Measurements from ENCODE around the gene LGR5.

LGR5 gene

DNA sequence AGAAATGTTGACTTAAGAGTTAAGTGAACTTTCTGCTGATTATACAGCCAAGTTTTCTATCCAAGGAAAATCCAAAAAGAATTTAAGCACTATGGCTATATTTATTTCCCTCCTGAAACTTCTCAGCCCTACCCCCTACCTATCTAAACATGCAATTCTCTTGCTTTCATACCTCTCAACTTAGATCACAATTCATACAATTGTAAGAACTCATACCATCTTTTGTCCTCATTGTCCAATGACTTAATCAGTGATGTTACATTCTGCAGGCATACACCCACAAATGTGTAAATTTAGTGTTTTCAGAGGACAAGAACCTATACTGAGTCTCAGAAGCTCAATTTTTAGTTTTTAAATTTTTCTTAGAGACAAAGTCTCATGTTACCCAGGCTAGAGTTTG is 161.9 kb downstream of the LGR5 start:
- DNase-seq, result no peak

DNA sequence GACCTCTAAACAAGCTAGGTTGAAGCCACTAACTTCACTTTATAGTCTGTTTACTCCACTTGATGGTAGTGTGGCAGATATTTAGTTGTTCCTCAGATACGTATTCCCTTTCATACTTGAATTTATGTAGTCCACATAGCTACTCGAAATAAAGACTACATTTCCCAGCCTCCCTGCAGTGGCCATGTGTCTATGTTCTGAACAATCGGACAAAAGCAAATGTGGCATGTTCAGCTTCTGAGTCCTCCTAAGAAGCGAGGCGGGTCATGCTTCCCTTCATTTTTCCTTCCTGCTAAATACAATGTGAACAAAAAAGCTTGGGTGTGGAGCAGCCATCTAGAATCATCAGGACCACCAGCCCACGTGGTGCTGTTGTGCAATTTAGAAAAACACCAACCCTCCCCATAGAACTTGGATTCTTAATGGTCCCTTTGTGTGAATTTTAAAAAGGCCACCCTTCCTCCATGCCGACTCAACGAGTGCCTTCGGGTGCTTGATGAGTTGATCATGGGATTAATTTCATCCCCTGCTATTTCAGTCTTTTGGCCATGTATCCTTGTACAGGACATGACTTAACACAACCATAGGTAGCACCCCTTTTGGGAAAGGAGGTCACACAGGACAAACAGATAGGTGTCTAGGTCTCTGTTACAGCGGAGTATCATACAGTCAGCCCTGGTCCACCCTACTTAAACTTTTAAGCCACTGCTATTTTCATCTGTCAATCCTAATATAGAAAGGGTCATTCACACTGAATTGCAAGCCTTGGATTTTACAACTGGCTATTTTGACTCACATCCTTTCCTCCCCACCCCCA is 163.4 kb downstream of the LGR5 start:
- DNase-seq, result no peak

DNA sequence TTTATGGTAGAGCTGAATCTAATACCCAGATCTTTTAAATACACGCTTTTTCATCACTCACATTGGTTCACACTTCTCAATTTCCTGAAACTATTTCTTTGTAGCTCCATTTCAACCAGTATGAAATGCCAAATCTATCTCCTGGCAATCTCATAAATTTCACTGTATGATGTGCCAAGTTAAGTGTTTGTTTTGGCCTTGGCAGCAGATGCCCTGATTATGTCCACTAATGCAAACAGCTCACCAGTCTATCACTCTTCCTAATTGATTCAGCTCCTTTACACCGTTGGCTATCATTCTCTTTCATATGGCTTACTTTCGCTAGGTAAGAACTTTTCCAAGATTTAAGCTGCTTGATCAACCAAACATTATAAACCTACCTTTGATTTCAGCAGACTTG is 165.4 kb downstream of the LGR5 start:
- no peak for DNase-seq

DNA sequence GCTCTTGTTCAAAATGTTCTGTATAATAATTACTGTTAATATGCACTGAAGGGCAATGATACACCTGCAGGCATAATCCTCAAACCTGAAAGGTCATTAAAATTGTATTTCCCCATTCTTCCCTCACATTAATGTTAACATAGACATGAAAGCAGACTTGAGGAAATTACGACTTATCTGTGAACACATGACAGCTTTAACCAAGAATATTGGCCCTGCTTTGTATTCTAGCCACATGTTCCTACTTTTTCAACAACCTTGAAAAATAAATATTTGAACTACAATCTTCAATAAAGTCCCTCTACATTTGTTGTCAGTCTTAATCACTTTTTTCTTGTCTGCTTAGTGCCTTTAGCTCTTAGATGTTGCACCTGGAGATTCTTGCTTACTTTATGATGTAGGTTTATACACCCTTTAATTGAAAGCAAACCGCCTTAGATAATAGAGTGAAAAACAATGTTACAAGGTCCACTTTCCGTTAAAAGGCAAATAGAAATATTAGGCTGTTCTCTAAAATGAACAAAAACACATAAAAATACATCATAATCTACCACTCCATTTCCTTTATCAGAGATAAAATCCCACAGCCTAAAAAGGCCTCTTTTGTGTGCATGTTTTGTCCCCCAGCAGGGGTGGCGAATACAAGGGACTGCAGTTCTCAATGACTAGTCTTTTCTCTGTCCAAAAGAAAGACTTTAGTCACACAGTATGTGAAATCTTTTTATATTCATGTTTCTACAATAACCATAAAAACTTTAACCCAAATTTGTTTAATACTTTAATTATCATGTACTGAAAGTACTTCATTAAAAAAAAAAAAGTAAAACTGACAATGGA is 168.1 kb downstream of the LGR5 start:
- peak; percentile 16 for DNase-seq

DNA sequence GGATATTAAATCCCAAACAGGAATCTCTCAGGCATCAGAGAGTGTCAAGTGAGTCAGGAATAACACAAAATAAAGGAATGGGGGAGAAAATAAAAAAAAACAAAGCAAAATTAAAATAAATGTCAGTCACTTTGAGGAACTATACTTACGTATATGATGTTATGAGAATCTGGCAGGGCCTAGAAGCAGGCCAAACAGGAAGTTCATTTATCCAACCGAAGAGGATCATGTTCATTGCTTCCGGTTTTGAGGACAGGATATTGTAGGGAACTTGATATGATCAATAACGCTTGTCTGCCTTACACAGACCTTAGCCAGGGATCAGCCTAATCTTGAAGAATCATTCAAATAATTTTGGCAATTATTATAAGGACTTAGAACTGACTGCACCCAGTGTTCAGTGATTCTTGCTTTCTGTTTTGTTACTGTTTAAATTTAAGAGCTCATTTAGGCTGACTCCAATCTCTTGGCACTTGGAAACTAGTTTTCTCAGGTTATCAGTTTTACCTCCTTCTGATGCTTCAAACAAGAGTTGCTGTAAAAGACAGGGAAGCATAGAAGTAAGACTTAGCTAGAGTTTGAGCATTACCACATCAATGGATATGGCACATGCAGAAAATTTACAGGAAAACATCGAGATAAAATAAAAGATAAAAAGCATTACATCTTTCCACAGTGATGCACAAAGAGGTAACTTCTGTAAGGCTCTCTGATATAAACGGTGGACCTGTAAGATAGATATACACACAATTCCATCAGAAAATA is 170.6 kb downstream of the LGR5 start:
- DNase-seq, result peak; percentile 65

DNA sequence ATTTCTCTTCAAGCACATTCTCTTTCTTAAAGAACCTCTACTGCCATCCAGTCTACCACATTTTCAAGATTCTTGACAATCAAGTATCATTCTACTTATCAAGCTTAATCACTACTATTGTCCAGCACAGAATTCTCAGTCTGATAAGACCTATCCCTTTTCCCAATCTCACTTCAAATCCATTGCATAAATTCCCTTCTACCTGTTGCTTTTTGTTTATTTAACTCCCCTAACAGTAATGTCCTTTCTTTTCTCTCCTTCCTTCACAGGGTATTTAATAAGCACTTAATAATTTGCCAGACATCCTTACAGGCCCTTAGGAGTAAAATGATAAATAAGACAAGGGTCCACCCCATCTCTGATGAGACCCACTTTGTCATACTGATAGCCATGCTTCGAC is 182.3 kb downstream of the LGR5 start:
- no peak for DNase-seq

DNA sequence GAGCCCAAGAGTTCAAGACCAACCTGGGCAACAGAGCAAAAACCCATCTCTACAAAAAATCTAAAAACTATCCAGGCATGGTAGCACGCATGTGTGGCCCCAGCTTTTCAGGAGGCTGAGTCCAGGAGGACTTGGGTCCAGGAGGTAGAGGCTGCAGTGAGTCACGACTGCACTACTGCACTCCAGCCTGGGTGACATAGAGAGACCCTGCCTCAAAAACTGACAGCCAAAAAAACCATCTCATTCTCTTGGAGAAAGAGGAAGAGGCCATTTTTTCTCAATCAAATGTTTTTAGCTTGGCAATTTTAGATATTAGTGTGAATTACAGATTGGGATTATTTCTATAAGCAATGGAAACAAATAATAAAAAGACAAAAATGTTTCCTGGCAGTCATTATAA is 185.9 kb downstream of the LGR5 start:
- DNase-seq, result no peak

DNA sequence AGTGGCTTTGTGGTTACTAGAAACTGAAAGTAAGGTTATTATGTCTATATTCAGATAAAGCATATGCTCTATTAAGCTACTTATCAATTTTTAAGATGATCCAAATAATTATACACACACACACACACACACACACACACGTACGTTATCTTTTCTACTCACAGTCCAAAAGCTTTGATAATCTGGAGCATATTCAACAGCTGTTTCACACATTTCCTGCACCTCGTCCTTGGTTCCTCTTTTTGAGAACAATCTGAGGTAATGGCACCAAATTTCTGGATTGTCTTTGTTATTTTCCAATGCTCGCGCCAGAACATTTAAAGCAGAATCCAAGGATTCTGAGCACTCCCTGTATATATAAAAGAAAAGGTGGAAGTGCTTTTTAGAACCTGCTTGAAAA is 186.5 kb downstream of the LGR5 start:
- DNase-seq, result peak; percentile 90

DNA sequence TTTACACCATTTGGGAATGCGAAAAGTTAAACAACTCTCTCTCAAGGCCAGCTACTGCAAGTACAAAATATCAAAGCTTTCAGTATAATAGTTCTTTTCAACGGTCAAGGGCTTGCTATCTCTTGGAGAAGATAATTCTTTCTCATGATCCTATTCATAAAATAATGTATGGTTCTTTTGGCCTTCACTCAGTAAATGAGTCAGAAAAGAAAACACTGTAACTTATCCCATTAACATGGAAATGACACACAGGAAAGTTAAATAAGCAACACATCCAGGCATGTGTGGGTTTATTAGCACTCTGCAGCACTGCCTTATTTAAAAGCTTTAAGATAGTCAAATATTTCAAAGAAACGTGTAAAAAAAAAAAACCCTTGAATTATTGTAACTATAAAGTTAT is 187.2 kb downstream of the LGR5 start:
- DNase-seq, result no peak

DNA sequence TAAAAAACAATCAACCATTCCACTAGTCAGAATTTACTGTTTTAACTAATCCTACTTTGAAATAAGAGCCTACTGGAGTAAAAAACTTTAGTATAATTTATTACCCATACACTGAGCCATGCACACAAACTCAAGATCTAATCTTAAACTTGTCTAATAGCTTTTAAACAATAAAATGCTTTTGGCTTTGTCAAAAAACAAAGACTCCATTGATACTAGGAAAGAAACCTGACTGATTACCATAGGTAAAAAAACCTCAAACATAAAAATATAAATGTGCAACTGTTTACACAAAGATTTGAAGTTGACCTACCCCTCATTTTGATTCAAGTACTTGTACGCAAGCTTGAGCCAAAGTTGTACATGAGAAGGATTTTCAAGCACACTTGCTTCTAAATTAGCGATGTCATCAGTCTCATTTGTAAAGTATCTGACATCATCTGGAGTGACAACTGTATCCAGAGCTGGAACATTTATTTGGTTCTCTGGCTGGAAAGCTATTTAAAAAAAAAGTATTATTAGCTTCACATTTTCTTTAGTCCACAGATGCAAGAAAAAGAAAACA is 187.9 kb downstream of the LGR5 start:
- no peak for DNase-seq
